ENCODE results near the gene HARS2.

DNA sequence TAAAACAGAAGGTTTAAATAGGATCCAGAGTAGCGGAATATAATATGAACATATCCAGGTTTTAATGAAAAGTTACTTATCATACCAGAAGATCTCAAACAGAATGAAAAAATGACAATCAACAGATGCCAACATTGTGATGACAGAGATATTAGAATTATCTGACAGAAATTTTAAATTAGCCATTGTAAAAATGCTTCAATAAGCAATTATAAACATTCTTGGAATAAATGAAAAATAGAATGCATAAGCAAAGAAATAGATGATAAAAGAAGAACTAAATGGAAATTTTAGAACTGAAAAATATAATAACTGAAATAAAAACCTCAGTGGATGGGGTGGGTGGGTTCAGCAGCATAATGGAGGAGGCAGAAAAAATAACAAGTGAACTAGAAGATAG is 46.2 kb downstream of the HARS2 start:
- TF ChIP-seq, protein P1, sequence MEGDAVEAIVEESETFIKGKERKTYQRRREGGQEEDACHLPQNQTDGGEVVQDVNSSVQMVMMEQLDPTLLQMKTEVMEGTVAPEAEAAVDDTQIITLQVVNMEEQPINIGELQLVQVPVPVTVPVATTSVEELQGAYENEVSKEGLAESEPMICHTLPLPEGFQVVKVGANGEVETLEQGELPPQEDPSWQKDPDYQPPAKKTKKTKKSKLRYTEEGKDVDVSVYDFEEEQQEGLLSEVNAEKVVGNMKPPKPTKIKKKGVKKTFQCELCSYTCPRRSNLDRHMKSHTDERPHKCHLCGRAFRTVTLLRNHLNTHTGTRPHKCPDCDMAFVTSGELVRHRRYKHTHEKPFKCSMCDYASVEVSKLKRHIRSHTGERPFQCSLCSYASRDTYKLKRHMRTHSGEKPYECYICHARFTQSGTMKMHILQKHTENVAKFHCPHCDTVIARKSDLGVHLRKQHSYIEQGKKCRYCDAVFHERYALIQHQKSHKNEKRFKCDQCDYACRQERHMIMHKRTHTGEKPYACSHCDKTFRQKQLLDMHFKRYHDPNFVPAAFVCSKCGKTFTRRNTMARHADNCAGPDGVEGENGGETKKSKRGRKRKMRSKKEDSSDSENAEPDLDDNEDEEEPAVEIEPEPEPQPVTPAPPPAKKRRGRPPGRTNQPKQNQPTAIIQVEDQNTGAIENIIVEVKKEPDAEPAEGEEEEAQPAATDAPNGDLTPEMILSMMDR (IDR thresholded peaks at IDR 0.05) = no peak
- no peak for TF ChIP-seq POLR2A (IDR thresholded peaks at IDR 0.05)
